ENCODE measurements around the gene MEAK7. TPM values are rescaled to one million over a fixed set of nuclear protein-coding genes. Genes with fewer than 3 reads are reported as not detected.

The MEAK7 gene
- total and polyA plus RNA-seq, 2 of the 8 experiments (the other 6 are each of a cell fraction or from before 2014, with no cell fraction given), result 9.6 to 19.6 TPM

DNA sequence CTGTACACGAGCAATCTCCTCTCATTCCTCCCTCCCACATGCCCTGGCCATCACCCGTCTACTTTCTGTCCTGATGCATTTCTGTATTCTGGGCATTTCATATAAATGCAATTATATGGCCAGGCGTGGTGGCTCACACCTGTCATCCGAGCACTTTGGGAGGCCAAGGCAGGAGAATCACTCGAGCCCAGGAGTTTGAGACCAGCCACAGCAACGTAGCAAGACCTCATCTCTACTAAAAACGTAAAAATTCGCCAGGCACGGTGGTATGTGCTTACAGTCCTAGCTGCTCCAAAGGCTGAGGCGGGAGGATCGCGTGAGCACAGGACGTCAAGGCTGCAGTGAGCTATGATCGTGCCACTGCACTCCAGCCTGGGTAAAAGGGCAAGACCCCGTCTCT is 4.8 kb downstream of the MEAK7 start (continued):
- TF ChIP-seq CHD7 (IDR thresholded peaks at IDR 0.05; ENCODE audit: insufficient replicate concordance, low read length), result no peak
